ENCODE results near the gene DCBLD1. TPM values are rescaled to one million over a fixed set of nuclear protein-coding genes. Genes with fewer than 3 reads are reported as not detected.

Gene DCBLD1
- total and polyA plus RNA-seq, 2 of the 4 experiments (the other 2 are of a cell fraction) = 21.1 to 27.8 TPM

DNA sequence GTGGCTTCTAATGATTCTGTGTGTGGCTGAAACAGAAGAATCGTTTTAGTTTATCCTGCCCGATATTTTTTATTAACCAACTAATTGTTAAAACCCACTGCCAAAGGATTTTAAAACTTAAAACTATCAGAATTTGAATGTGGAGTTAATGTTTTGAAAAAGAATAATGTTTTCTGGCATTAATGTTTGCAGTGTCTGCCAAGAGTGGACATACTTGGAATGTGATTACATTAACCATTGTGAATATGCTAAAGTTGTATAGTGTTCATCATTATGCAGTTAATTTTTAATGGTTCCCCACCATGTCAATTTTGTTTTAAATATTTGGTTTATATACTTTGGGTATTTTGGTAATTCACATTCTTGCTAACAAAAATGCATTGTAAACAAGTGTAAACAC, 24.4 kb downstream of the DCBLD1 start:
- Histone ChIP-seq H3K36me3 (ENCODE audit: control insufficient read depth, insufficient read depth, low read length) (peaks cover 9% of the 10 kb centered on the region), H3K14ac (replicated peaks; ENCODE audit: low read depth, low read length) (no peak overlapping the region), H3K9me3 (ENCODE audit: control insufficient read depth, insufficient read depth, low read length) (no peaks in the 10 kb centered on the region), H3K18ac (ENCODE audit: low read depth, low read length) (peak overlapping the region; percentile 1; the same call in 1 of the 2 replicates), H3K79me1 (ENCODE audit: low read depth in 1 of 2, low read length in 2 of 2) (peaks cover 24 to 56% of the 10 kb centered on the region in 2 experiments), H3K23ac (ENCODE audit: low read depth, low read length) (peak overlapping the region; percentile 55; the same call in 1 of the 2 replicates), H3K27ac (ENCODE audit: insufficient read depth, low read length) (peak overlapping the region; percentile 86; the same call in 1 of the 2 replicates), H3K4ac (ENCODE audit: low read depth, low read length) (peak overlapping the region; percentile 61; the same call in 1 of the 2 replicates), H3K9ac (ENCODE audit: low read depth, low read length) (no peak overlapping the region), H4K8ac (ENCODE audit: low read depth in 2 of 2, low read length in 2 of 2) (peak overlapping the region in 1 of 2 experiments; percentile 49; a peak in 1 of 4 replicates), H3K56ac (ENCODE audit: extremely low read depth, insufficient read depth, low read length) (peak overlapping the region; percentile 13; the same call in 1 of the 2 replicates), H4K20me1 (ENCODE audit: insufficient read depth, low read length) (peaks cover 3% of the 10 kb centered on the region; the same call in 1 of the 2 replicates), H4K91ac (ENCODE audit: insufficient read depth, low read depth, low read length) (peak overlapping the region; percentile 65), H2AK9ac (replicated peaks; ENCODE audit: low read depth, low read length, poor library complexity) (no peak overlapping the region), H2BK120ac (ENCODE audit: low read depth, low read length) (peak overlapping the region; percentile 80), H2BK5ac (ENCODE audit: low read depth, low read length, poor library complexity, severe bottlenecking) (peak overlapping the region; percentile 84), H3K4me1 (ENCODE audit: control insufficient read depth, insufficient read depth, low read length) (peaks cover 25% of the 10 kb centered on the region), H3K4me3 (ENCODE audit: insufficient read depth, low read depth, low read length) (no peak overlapping the region), H2BK20ac (ENCODE audit: low read depth, low read length) (peak overlapping the region; percentile 52; the same call in 1 of the 2 replicates), H2AFZ (replicated peaks; ENCODE audit: low read length, poor library complexity) (no peak overlapping the region), H3K9me1 (ENCODE audit: insufficient read depth, low read length) (peaks cover 12% of the 10 kb centered on the region), H3K4me2 (ENCODE audit: low read depth, low read length) (peak overlapping the region; percentile 49; the same call in 1 of the 2 replicates), H4K5ac (ENCODE audit: low read depth, low read length) (0 out of 2 replicates have a peak overlapping the region, but pooled peaks have one; percentile 50), H2BK15ac (ENCODE audit: low read depth, low read length) (no peak overlapping the region), H3K27me3 (ENCODE audit: control insufficient read depth, insufficient read depth, low read length) (no peaks in the 10 kb centered on the region), H2AK5ac (ENCODE audit: low read depth, low read length) (no peak overlapping the region)
- ChIA-PET CTCF (no interaction called here), POLR2A (ENCODE audit: unreplicated experiment) (no interaction called here)
- TF ChIP-seq RFX5 (IDR thresholded peaks at IDR 0.05; ENCODE audit: low read depth, low read length) = no peak
- TF ChIP-seq CHD1 (IDR thresholded peaks at IDR 0.05; ENCODE audit: low read depth, low read length) = no peak
- TF ChIP-seq, protein P1, sequence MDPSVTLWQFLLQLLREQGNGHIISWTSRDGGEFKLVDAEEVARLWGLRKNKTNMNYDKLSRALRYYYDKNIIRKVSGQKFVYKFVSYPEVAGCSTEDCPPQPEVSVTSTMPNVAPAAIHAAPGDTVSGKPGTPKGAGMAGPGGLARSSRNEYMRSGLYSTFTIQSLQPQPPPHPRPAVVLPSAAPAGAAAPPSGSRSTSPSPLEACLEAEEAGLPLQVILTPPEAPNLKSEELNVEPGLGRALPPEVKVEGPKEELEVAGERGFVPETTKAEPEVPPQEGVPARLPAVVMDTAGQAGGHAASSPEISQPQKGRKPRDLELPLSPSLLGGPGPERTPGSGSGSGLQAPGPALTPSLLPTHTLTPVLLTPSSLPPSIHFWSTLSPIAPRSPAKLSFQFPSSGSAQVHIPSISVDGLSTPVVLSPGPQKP (IDR thresholded peaks at IDR 0.05; ENCODE audit: borderline replicate concordance, low read depth, low read length) = no peak
- TF ChIP-seq SMC3 (IDR thresholded peaks at IDR 0.05; ENCODE audit: low read depth, low read length) = no peak
- TF ChIP-seq, protein P2, sequence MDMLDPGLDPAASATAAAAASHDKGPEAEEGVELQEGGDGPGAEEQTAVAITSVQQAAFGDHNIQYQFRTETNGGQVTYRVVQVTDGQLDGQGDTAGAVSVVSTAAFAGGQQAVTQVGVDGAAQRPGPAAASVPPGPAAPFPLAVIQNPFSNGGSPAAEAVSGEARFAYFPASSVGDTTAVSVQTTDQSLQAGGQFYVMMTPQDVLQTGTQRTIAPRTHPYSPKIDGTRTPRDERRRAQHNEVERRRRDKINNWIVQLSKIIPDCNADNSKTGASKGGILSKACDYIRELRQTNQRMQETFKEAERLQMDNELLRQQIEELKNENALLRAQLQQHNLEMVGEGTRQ (IDR thresholded peaks at IDR 0.05; ENCODE audit: low read depth, low read length) = no peak
- no peak for TF ChIP-seq RCOR1 (IDR thresholded peaks at IDR 0.05; ENCODE audit: insufficient replicate concordance, low read length)
- no peak for TF ChIP-seq NFE2L2 (IDR thresholded peaks at IDR 0.05; ENCODE audit: low read depth, low read length)
- no peak for TF ChIP-seq MAZ (IDR thresholded peaks at IDR 0.05; ENCODE audit: borderline replicate concordance, low read depth, low read length)
- no CpG with 5 or more reads among the region's 2 CpGs for WGBS, 2 experiments (ENCODE audit: extremely low coverage in 2 of 2, insufficient read length in 1 of 2)
- no peak for ATAC-seq (ENCODE audit: low read depth)
- in situ Hi-C loops (cut with MboI; ENCODE audit: low sequenced_read_pairs) (no loop called here), intact Hi-C loops (cut with micrococcal nuclease) (loop anchor here (2.0 kb wide), 1 partner anchor 14 kb away; no protein-coding TSS in a partner anchor), dilution Hi-C loops (cut with HindIII; ENCODE audit: low sequenced_read_pairs, unreplicated experiment) (no loop called here)
- no TSS peak for BruUV-seq (replicated peaks)
- DNase-seq = no peak
